Colonic mucosa (tissue), 4 donors: ENCODE measurements around the gene SIAH2. TPM values are rescaled to one million over a fixed set of nuclear protein-coding genes. Genes with fewer than 3 reads are reported as not detected.

Source experiments
- DNase-seq: peaks from one replicate; pipeline ENCODE4 v3.0.0-alpha.2; 2020
- H3K27ac ChIP-seq: fragments of 200-600 bp; one replicate; pipeline ENCODE4 v1.8.0; 2021
- H3K27me3 ChIP-seq: fragments of 200-600 bp; one replicate; pipeline ENCODE4 v1.8.0; 2021
- H3K36me3 ChIP-seq: fragments of 200-600 bp; one replicate; pipeline ENCODE4 v1.8.0; 2021
- H3K4me1 ChIP-seq: fragments of 200-600 bp; one replicate; pipeline ENCODE4 v1.8.0; 2021; ENCODE audit warnings: mild to moderate bottlenecking
- H3K4me3 ChIP-seq: fragments of 200-600 bp; one replicate; pipeline ENCODE4 v1.8.0; 2021
- H3K9ac ChIP-seq, 2 donors: one replicate each; pipeline ENCODE4 v1.7.0; 2013; ENCODE audit warnings: control low read depth in 2 of 2, low read depth in 2 of 2, low read length in 2 of 2
- H3K9me3 ChIP-seq: fragments of 200-600 bp; one replicate; pipeline ENCODE4 v1.8.0; 2021
- CTCF ChIP-seq: fragments of 200-600 bp; IDR thresholded peaks from one replicate; pipeline ENCODE4 v1.8.0; 2022; ENCODE audit warnings: antibody characterized with exemption, mild to moderate bottlenecking
- intact Hi-C: fragments of 100-400 bp; cut with DNase I; formaldehyde crosslinking; loops from one replicate; pipeline ENCODE4 v1.14.1; 2022
- total RNA-seq, 2 donors: library from RNA; stranded (reverse); fragmentation: NEBNext Ultra II Directional in 1 of 2; extraction: Animal tissue kit (Norgen Biotek cat#: 25700) in 1 of 2; gene quantifications; one replicate each; pipeline ENCODE4 v1.2.1, GENCODE V29; 2021
- donor health status: healthy.
- donor health status: DM: no; HTN: no; CAD: no.
- donor health status: DM: no; HTN: no; CAD: no.

The SIAH2 gene
- total RNA-seq, 2 donors from 2014 or later = 27.9 to 33.8 TPM

- no peak overlapping the region for H3K9ac ChIP-seq
- intact Hi-C loops = no loop called here
- TF ChIP-seq CTCF = no peak
- no peaks in the 10 kb centered on the region for H3K27me3 ChIP-seq
- no peaks in the 10 kb centered on the region for H3K9me3 ChIP-seq
- no peaks in the 10 kb centered on the region for H3K36me3 ChIP-seq
- DNase-seq = no peak
- H3K4me1 ChIP-seq = peaks cover 21% of the 10 kb centered on the region
- H3K27ac ChIP-seq = no peak overlapping the region
- H3K4me3 ChIP-seq = no peak overlapping the region
These were observed 18.7 kb downstream of the SIAH2 start for GRCh38 chr3:150744041-150744918.

GRCh38 chr3:150743508-150743907 is 19.5 kb downstream of the SIAH2 start:
- Histone ChIP-seq H3K27me3 (no peaks in the 10 kb centered on the region), H3K9me3 (no peaks in the 10 kb centered on the region), H3K36me3 (no peaks in the 10 kb centered on the region), H3K9ac (no peak overlapping the region), H3K4me3 (no peak overlapping the region), H3K27ac (no peak overlapping the region), H3K4me1 (peaks cover 17% of the 10 kb centered on the region)
- intact Hi-C loops = no loop called here
- TF ChIP-seq CTCF = no peak
- no peak for DNase-seq

GRCh38 chr3:150742679-150743078 is 20.3 kb downstream of the SIAH2 start:
- H3K27me3 ChIP-seq = no peaks in the 10 kb centered on the region
- no peak for DNase-seq
- no peak for TF ChIP-seq CTCF
- no peak overlapping the region for H3K27ac ChIP-seq
- peaks cover 17% of the 10 kb centered on the region for H3K4me1 ChIP-seq
- no peaks in the 10 kb centered on the region for H3K9me3 ChIP-seq
- H3K9ac ChIP-seq = no peak overlapping the region
- no peaks in the 10 kb centered on the region for H3K36me3 ChIP-seq
- intact Hi-C loops = no loop called here
- no peak overlapping the region for H3K4me3 ChIP-seq

GRCh38 chr3:150742141-150742523 is 20.8 kb downstream of the SIAH2 start:
- peaks cover 13% of the 10 kb centered on the region for H3K4me1 ChIP-seq
- H3K27ac ChIP-seq = no peak overlapping the region
- no peaks in the 10 kb centered on the region for H3K36me3 ChIP-seq
- no peak for DNase-seq
- no peak for TF ChIP-seq CTCF
- no peaks in the 10 kb centered on the region for H3K27me3 ChIP-seq
- intact Hi-C loops = no loop called here
- no peaks in the 10 kb centered on the region for H3K9me3 ChIP-seq
- H3K4me3 ChIP-seq = no peak overlapping the region
- no peak overlapping the region for H3K9ac ChIP-seq

GRCh38 chr3:150741497-150742140 is 21.4 kb downstream of the SIAH2 start:
- Histone ChIP-seq H3K9me3 (no peaks in the 10 kb centered on the region), H3K4me1 (peaks cover 11% of the 10 kb centered on the region), H3K27me3 (no peaks in the 10 kb centered on the region), H3K27ac (no peak overlapping the region), H3K9ac (no peak overlapping the region), H3K4me3 (no peak overlapping the region), H3K36me3 (no peaks in the 10 kb centered on the region)
- no peak for TF ChIP-seq CTCF
- intact Hi-C loops = no loop called here
- DNase-seq = no peak
